ENCODE results near the gene CYTH2.
A peak's percentile ranks its signal among the peaks of the same experiment; 100 is the strongest.

CYTH2 gene

DNA sequence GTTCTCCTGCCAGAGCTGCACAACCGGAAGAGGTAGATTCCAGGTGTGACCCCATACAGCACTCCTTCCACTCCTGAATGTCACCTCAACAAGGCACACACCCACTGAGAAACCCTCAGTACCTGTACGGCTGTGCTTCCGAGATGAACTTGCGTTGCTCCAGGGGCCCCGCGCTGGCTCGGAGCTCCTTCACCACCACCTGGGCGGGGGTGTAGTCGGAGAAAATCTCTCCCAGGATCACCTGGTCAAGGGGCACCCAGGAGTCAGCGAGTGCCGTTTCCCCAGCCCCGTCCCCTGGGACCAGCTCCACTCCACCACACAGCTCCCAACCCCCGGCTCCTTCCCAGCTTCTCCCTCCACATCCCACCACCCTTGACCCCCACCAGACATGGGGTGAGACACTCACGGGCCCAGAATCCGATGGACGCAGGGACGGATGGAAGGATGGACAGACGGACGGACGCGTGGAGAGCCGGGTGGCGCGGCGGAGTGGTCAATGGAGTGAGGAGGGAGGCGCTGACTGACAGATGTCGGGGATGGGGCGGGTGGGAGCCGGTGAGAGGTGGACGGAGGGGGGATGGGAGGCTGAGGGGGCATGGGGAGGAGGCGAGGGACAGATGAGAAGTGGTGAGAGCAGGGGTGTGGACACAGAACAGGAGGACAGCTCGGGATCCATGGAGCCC, 39.7 kb downstream of the CYTH2 start:
- no peak for TF ChIP-seq NFRKB (IDR thresholded peaks at IDR 0.05)
- TF ChIP-seq SP1 (IDR thresholded peaks at IDR 0.05) = no peak
- no peak for TF ChIP-seq FOXA1 (IDR thresholded peaks at IDR 0.05)
- no peak for TF ChIP-seq LEF1 (IDR thresholded peaks at IDR 0.05; ENCODE audit: borderline replicate concordance)
- no peak for TF ChIP-seq TARDBP (IDR thresholded peaks at IDR 0.05)
- TF ChIP-seq SUZ12 (IDR thresholded peaks at IDR 0.05) = no peak
- TF ChIP-seq FOXK2 (IDR thresholded peaks at IDR 0.05) = no peak
- TF ChIP-seq HDGF (IDR thresholded peaks at IDR 0.05; ENCODE audit: borderline replicate concordance) = no peak
- TF ChIP-seq CTBP1 (IDR thresholded peaks at IDR 0.05; ENCODE audit: borderline replicate concordance) = no peak
- no peak for TF ChIP-seq ELF4 (IDR thresholded peaks at IDR 0.05)
- TF ChIP-seq ZNF384 (IDR thresholded peaks at IDR 0.05) = no peak
- TF ChIP-seq BHLHE40 (IDR thresholded peaks at IDR 0.05; ENCODE audit: borderline replicate concordance) = no peak
- no peak for TF ChIP-seq ARNT (IDR thresholded peaks at IDR 0.05)
- TF ChIP-seq FOXM1 (IDR thresholded peaks at IDR 0.05; ENCODE audit: borderline replicate concordance) = no peak
- TF ChIP-seq, protein P1, sequence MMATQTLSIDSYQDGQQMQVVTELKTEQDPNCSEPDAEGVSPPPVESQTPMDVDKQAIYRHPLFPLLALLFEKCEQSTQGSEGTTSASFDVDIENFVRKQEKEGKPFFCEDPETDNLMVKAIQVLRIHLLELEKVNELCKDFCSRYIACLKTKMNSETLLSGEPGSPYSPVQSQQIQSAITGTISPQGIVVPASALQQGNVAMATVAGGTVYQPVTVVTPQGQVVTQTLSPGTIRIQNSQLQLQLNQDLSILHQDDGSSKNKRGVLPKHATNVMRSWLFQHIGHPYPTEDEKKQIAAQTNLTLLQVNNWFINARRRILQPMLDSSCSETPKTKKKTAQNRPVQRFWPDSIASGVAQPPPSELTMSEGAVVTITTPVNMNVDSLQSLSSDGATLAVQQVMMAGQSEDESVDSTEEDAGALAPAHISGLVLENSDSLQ (IDR thresholded peaks at IDR 0.05) = no peak
- TF ChIP-seq L3MBTL2 (conservative IDR thresholded peaks at IDR 0.05) = no peak
- ChIA-PET CTCF (interaction anchor here (0.8 to 4.1 kb wide), 2 partner anchors 76 to 80 kb away, joined by 7 to 52 read pairs; no protein-coding TSS in a partner anchor), POLR2A (interaction anchor here (1.2 to 3.8 kb wide), 4 partner anchors 65 to 110 kb away, joined by 4 to 15 read pairs (median 7); partner anchors contain the start of genes RPL18 and SPHK2)
- DNase-seq (ENCODE audit: extremely low spot score) = no peak

DNA sequence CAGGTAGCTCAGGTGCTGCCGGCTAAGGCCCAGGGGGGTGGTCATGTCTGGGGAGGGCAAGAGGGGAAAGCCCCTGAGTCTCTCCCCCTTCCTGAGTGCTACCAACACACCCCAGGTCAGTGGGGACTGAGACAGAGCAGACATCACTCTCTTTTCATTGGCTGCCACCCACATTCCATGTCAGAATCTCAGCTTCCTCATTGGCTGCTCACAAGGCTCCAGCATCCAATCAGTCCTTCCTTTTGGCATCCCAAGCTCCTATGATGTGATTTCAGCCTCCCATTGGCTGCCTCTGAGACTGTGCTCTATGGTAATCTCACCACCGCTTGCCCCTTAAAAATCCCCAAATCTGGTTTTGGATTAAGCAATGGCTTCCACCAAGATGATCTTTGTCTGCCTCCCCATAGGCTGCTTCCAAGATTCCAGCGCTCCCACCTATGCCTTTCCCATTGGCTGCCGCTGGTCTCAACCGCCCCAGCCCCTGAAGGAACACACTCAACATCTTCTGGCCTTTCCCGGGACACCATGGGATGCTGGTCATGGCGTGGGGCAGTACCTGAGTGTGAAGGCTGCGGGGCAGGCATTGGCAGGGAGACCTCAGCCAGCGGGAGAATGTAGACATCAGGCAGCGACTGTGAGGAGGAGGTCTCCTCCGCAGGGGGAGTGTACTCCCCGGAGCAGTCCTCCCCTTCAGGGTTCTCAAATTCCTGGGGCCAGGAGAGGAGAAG, 40.5 kb downstream of the CYTH2 start:
- POLR2A ChIA-PET = interaction anchor here (3.8 kb wide), 1 partner anchor 64 kb away, joined by 15 read pairs; no protein-coding TSS in a partner anchor
- CTCF ChIA-PET = interaction anchor here (0.8 to 4.1 kb wide), 2 partner anchors 76 to 79 kb away, joined by 7 to 52 read pairs; no protein-coding TSS in a partner anchor
- no peak for DNase-seq (ENCODE audit: extremely low spot score)
- TF ChIP-seq ARNT (IDR thresholded peaks at IDR 0.05) = no peak
- TF ChIP-seq FOXK2 (IDR thresholded peaks at IDR 0.05) = no peak
- TF ChIP-seq SP1 (IDR thresholded peaks at IDR 0.05) = no peak
- TF ChIP-seq HDGF (IDR thresholded peaks at IDR 0.05; ENCODE audit: borderline replicate concordance) = no peak

DNA sequence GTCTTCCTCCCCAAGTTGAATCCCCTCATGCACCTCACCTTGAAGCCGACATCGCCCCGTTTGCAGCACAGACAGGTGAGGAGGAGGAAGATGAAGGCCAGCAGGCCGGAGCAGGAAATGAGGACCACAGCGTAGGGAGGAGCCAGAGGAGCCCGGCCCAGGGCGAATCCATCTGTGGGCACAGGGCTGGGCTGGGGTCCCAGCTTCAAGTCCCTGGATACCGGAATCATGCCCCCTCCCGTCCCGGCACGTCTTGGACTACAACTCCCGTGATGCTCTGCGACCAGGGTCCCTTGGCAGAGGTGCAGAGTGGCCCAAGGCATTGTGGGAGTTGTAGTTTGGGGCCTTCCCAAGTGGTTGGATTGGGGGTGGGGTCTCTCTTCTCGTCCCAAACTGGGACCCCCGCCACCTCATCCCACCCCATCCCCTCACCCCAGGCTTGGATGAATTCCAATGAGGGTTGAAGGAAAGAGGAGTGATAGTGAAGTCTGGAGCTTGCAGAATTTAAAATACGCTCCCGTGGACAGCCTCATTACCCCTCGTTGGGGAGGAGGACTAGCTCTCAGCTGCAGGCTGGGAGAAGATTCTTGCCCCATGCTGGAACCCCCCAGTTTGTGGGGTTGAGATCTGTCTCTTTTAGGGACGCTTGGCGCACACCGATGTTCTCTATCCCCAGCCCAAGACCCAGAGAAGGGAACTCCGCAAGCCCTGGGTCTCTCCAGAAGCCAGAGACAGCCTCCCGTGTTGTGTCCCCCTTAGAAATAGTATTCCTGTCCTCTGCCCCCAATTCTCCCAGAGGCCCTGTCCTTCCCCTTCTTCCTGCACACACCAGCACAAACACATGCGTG, 41.5 kb downstream of the CYTH2 start:
- ChIA-PET POLR2A (interaction anchor here (3.8 kb wide), 1 partner anchor 63 kb away, joined by 15 read pairs; no protein-coding TSS in a partner anchor), CTCF (no interaction called here)
- no peak for TF ChIP-seq NFRKB (IDR thresholded peaks at IDR 0.05)
- TF ChIP-seq HDGF (IDR thresholded peaks at IDR 0.05; ENCODE audit: borderline replicate concordance) = no peak
- TF ChIP-seq L3MBTL2 (conservative IDR thresholded peaks at IDR 0.05) = peak; percentile 79
- TF ChIP-seq FOXK2 (IDR thresholded peaks at IDR 0.05) = no peak
- TF ChIP-seq, protein P1 (IDR thresholded peaks at IDR 0.05) = no peak
- no peak for TF ChIP-seq ZNF384 (IDR thresholded peaks at IDR 0.05)
- no peak for TF ChIP-seq FOXM1 (IDR thresholded peaks at IDR 0.05; ENCODE audit: borderline replicate concordance)
- TF ChIP-seq TARDBP (IDR thresholded peaks at IDR 0.05) = no peak
- TF ChIP-seq ELF4 (IDR thresholded peaks at IDR 0.05) = no peak
- TF ChIP-seq SUZ12 (IDR thresholded peaks at IDR 0.05) = peak; percentile 96
- TF ChIP-seq ARNT (IDR thresholded peaks at IDR 0.05) = no peak
- TF ChIP-seq CTBP1 (IDR thresholded peaks at IDR 0.05; ENCODE audit: borderline replicate concordance) = no peak
- no peak for TF ChIP-seq BHLHE40 (IDR thresholded peaks at IDR 0.05; ENCODE audit: borderline replicate concordance)
- DNase-seq (ENCODE audit: extremely low spot score) = peak; percentile 69

DNA sequence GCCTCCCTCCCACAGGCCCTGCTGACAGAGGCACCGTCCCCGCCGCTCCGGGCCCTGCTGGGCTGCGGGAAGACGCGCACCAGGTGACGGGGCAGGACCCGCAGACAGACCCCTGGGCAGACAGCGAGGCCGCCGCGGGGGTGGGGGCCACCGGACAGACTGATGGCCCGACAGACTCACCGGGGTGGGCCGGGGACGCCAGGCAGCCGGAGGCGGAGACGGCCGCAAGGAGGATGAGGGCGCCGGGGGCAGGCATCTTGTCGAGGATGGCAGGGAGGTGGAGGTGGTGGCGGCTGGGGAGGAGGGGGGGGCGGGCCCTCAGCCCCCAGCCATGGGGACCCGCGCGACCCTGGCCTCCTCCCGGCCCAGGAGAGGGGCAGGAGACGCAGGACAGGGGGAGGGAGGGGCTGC, 42.2 kb downstream of the CYTH2 start:
- no peak for TF ChIP-seq ELF4 (IDR thresholded peaks at IDR 0.05)
- no peak for TF ChIP-seq ZNF384 (IDR thresholded peaks at IDR 0.05)
- no peak for TF ChIP-seq ARNT (IDR thresholded peaks at IDR 0.05)
- TF ChIP-seq, protein P1 (IDR thresholded peaks at IDR 0.05) = no peak
- no peak for TF ChIP-seq FOXK2 (IDR thresholded peaks at IDR 0.05)
- no peak for TF ChIP-seq CTBP1 (IDR thresholded peaks at IDR 0.05; ENCODE audit: borderline replicate concordance)
- TF ChIP-seq FOXA1 (IDR thresholded peaks at IDR 0.05) = no peak
- TF ChIP-seq LEF1 (IDR thresholded peaks at IDR 0.05; ENCODE audit: borderline replicate concordance) = no peak
- TF ChIP-seq L3MBTL2 (conservative IDR thresholded peaks at IDR 0.05) = no peak
- TF ChIP-seq BHLHE40 (IDR thresholded peaks at IDR 0.05; ENCODE audit: borderline replicate concordance) = no peak
- TF ChIP-seq HDGF (IDR thresholded peaks at IDR 0.05; ENCODE audit: borderline replicate concordance) = no peak
- TF ChIP-seq NFRKB (IDR thresholded peaks at IDR 0.05) = no peak
- TF ChIP-seq SUZ12 (IDR thresholded peaks at IDR 0.05) = no peak
- TF ChIP-seq FOXM1 (IDR thresholded peaks at IDR 0.05; ENCODE audit: borderline replicate concordance) = no peak
- TF ChIP-seq SP1 (IDR thresholded peaks at IDR 0.05) = no peak
- TF ChIP-seq TARDBP (IDR thresholded peaks at IDR 0.05) = no peak
- CTCF ChIA-PET = no interaction called here
- POLR2A ChIA-PET = no interaction called here
- no peak for DNase-seq (ENCODE audit: extremely low spot score)

All from HEK293T (cell line).